ENCODE measurements around the gene KRT86.

The KRT86 gene

GRCh38 chr12:52347551-52348510, 73.4 kb downstream of the KRT86 start:
- H2AFZ ChIP-seq (ENCODE audit: low read length) = no peak overlapping the region

GRCh38 chr12:52349196-52349595, 74.8 kb downstream of the KRT86 start:
- Histone ChIP-seq H3K27ac (ENCODE audit: low read depth, low read length, poor library complexity, severe bottlenecking) (no peak overlapping the region), H3F3A (ENCODE audit: insufficient read depth, low read length) (no peaks in the 10 kb centered on the region), H3K27me3 (ENCODE audit: insufficient read depth, low read length) (no peaks in the 10 kb centered on the region), H3K4me2 (ENCODE audit: low read length) (no peak overlapping the region), H3K9me2 (ENCODE audit: low read depth, low read length) (no peaks in the 10 kb centered on the region), H4K20me1 (ENCODE audit: insufficient read depth, low read length) (no peaks in the 10 kb centered on the region), H3K9me3 (ENCODE audit: low read length) (no peaks in the 10 kb centered on the region), H3K4me3 (ENCODE audit: low read depth, low read length, poor library complexity, severe bottlenecking) (no peak overlapping the region), H3K79me2 (ENCODE audit: insufficient read depth, low read length) (no peaks in the 10 kb centered on the region), H3K4me1 (ENCODE audit: insufficient read depth, low read length, severe bottlenecking) (no peaks in the 10 kb centered on the region), H3K9ac (ENCODE audit: low read length) (no peak overlapping the region), H2AFZ (ENCODE audit: low read length) (no peak overlapping the region), H3K36me3 (ENCODE audit: insufficient read depth, low read length) (no peaks in the 10 kb centered on the region)
- no peak for TF ChIP-seq EZH2 (IDR thresholded peaks at IDR 0.05; ENCODE audit: borderline replicate concordance, low read length)
- no peak for TF ChIP-seq CTCF (IDR thresholded peaks at IDR 0.05; ENCODE audit: low read length)

More at GRCh38 chr12:52347551-52348510, 73.4 kb downstream of the KRT86 start:
- Histone ChIP-seq H3K4me1 (ENCODE audit: insufficient read depth, low read length, severe bottlenecking) (no peaks in the 10 kb centered on the region), H3K9me3 (ENCODE audit: low read length) (no peaks in the 10 kb centered on the region), H3K4me2 (ENCODE audit: low read length) (no peak overlapping the region), H3K27me3 (ENCODE audit: insufficient read depth, low read length) (peaks cover 3% of the 10 kb centered on the region; the same call in 1 of the 2 replicates), H3K9me2 (ENCODE audit: low read depth, low read length) (no peaks in the 10 kb centered on the region), H3K9ac (ENCODE audit: low read length) (no peak overlapping the region), H3F3A (ENCODE audit: insufficient read depth, low read length) (no peaks in the 10 kb centered on the region), H4K20me1 (ENCODE audit: insufficient read depth, low read length) (no peaks in the 10 kb centered on the region), H3K4me3 (ENCODE audit: low read depth, low read length, poor library complexity, severe bottlenecking) (no peak overlapping the region), H3K27ac (ENCODE audit: low read depth, low read length, poor library complexity, severe bottlenecking) (no peak overlapping the region), H3K36me3 (ENCODE audit: insufficient read depth, low read length) (no peaks in the 10 kb centered on the region), H3K79me2 (ENCODE audit: insufficient read depth, low read length) (no peaks in the 10 kb centered on the region)
- no peak for TF ChIP-seq EZH2 (IDR thresholded peaks at IDR 0.05; ENCODE audit: borderline replicate concordance, low read length)
- no peak for TF ChIP-seq CTCF (IDR thresholded peaks at IDR 0.05; ENCODE audit: low read length)

- Histone ChIP-seq H3K27ac (ENCODE audit: low read depth, low read length, poor library complexity, severe bottlenecking) (no peak overlapping the region), H3K9me3 (ENCODE audit: low read length) (no peaks in the 10 kb centered on the region), H3K79me2 (ENCODE audit: insufficient read depth, low read length) (no peaks in the 10 kb centered on the region), H3K4me2 (ENCODE audit: low read length) (no peak overlapping the region), H3K9me2 (ENCODE audit: low read depth, low read length) (no peaks in the 10 kb centered on the region), H3K36me3 (ENCODE audit: insufficient read depth, low read length) (no peaks in the 10 kb centered on the region), H3K4me1 (ENCODE audit: insufficient read depth, low read length, severe bottlenecking) (no peaks in the 10 kb centered on the region), H3K4me3 (ENCODE audit: low read depth, low read length, poor library complexity, severe bottlenecking) (no peak overlapping the region), H4K20me1 (ENCODE audit: insufficient read depth, low read length) (no peaks in the 10 kb centered on the region), H3K9ac (ENCODE audit: low read length) (no peak overlapping the region), H3F3A (ENCODE audit: insufficient read depth, low read length) (no peaks in the 10 kb centered on the region), H3K27me3 (ENCODE audit: insufficient read depth, low read length) (no peaks in the 10 kb centered on the region), H2AFZ (ENCODE audit: low read length) (no peak overlapping the region)
- TF ChIP-seq EZH2 (IDR thresholded peaks at IDR 0.05; ENCODE audit: borderline replicate concordance, low read length) (no peak), CTCF (IDR thresholded peaks at IDR 0.05; ENCODE audit: low read length) (no peak)
These were observed 75.7 kb downstream of the KRT86 start for GRCh38 chr12:52350021-52350620.

Measured in OCI-LY1 (cell line).